Activated T-cell treated with anti-CD3 and anti-CD28 coated beads, Interleukin-2, amount 50 U/mL, for 4 hours (primary cell): Measurements from ENCODE around the gene FOXO3. TPM values are rescaled to one million over a fixed set of nuclear protein-coding genes. Genes with fewer than 3 reads are reported as not detected.

Experiments
- ATAC-seq, 2 donors: fragments of 200-7000 bp; cut with Tn5 transposase; one replicate each; pipeline ENCODE4 v1.10.0; 2021
- DNase-seq: peaks from one replicate; pipeline ENCODE4 v3.0.0-alpha.2; 2020
- H3K27me3 Mint-ChIP-seq: one replicate; pipeline ENCODE4 v1.8.0; 2021; ENCODE audit warnings: low read depth, mixed read lengths
- H3K36me3 Mint-ChIP-seq: one replicate; pipeline ENCODE4 v1.8.0; 2022; ENCODE audit warnings: mixed read lengths; ENCODE audit not compliant: insufficient read depth
- H3K4me1 Mint-ChIP-seq: one replicate; pipeline ENCODE4 v1.8.0; 2021; ENCODE audit warnings: low read depth, mixed read lengths
- H3K4me3 Mint-ChIP-seq: one replicate; pipeline ENCODE4 v1.8.0; 2021; ENCODE audit warnings: mild to moderate bottlenecking, moderate library complexity, mixed read lengths
- H3K9me3 Mint-ChIP-seq: one replicate; pipeline ENCODE4 v1.8.0; 2021; ENCODE audit warnings: mixed read lengths
- total RNA-seq, 3 donors: library from RNA; stranded (reverse); gene quantifications; one replicate each; pipeline ENCODE4 v1.2.1, GENCODE V29; 2021

FOXO3 gene
- total RNA-seq, 3 donors from 2014 or later: 8.5 to 13.0 (median 10.8) TPM

- Mint-ChIP-seq H3K27me3 (no peaks in the 10 kb centered on the region), H3K9me3 (no peaks in the 10 kb centered on the region), H3K36me3 (no peaks in the 10 kb centered on the region), H3K4me3 (no peak overlapping the region), H3K4me1 (peaks cover 59% of the 10 kb centered on the region)
- DNase-seq (no peak), ATAC-seq (no peak)
Measured at GRCh38 chr6:108591040-108591816, 30.5 kb downstream of the FOXO3 start.

- DNase-seq (peak; percentile 17), ATAC-seq (peak; percentile 70 to 90)
- Mint-ChIP-seq H3K9me3 (no peaks in the 10 kb centered on the region), H3K4me3 (no peak overlapping the region), H3K4me1 (peaks cover 58% of the 10 kb centered on the region), H3K36me3 (no peaks in the 10 kb centered on the region), H3K27me3 (no peaks in the 10 kb centered on the region)
Measured at GRCh38 chr6:108592371-108593337, 31.9 kb downstream of the FOXO3 start.

- no peaks in the 10 kb centered on the region for H3K27me3 Mint-ChIP-seq
- H3K36me3 Mint-ChIP-seq: no peaks in the 10 kb centered on the region
- DNase-seq: no peak
- no peaks in the 10 kb centered on the region for H3K9me3 Mint-ChIP-seq
- no peak overlapping the region for H3K4me3 Mint-ChIP-seq
- peaks cover 53% of the 10 kb centered on the region for H3K4me1 Mint-ChIP-seq
- no peak for ATAC-seq
Measured at GRCh38 chr6:108594151-108594550, 33.4 kb downstream of the FOXO3 start.

GRCh38 chr6:108594640-108595039, 33.9 kb downstream of the FOXO3 start:
- H3K4me1 Mint-ChIP-seq: peaks cover 48% of the 10 kb centered on the region
- no peaks in the 10 kb centered on the region for H3K9me3 Mint-ChIP-seq
- no peak overlapping the region for H3K4me3 Mint-ChIP-seq
- ATAC-seq: no peak
- H3K36me3 Mint-ChIP-seq: peaks cover 3% of the 10 kb centered on the region
- DNase-seq: no peak
- H3K27me3 Mint-ChIP-seq: no peaks in the 10 kb centered on the region

- Mint-ChIP-seq H3K36me3 (peaks cover 7% of the 10 kb centered on the region), H3K4me1 (peaks cover 38% of the 10 kb centered on the region), H3K4me3 (no peak overlapping the region), H3K27me3 (no peaks in the 10 kb centered on the region), H3K9me3 (no peaks in the 10 kb centered on the region)
- ATAC-seq (no peak), DNase-seq (no peak)
Measured at GRCh38 chr6:108596956-108597355, 36.2 kb downstream of the FOXO3 start.

- Mint-ChIP-seq H3K36me3 (peaks cover 8% of the 10 kb centered on the region), H3K4me3 (no peak overlapping the region), H3K4me1 (peaks cover 35% of the 10 kb centered on the region), H3K9me3 (no peaks in the 10 kb centered on the region), H3K27me3 (no peaks in the 10 kb centered on the region)
- no peak for DNase-seq
- ATAC-seq: no peak
Measured at GRCh38 chr6:108597572-108598304, 37.0 kb downstream of the FOXO3 start.

- DNase-seq (no peak), ATAC-seq (peak; percentile 55 to 81)
- peaks cover 32% of the 10 kb centered on the region for H3K4me1 Mint-ChIP-seq
Measured at GRCh38 chr6:108598305-108598863, 37.7 kb downstream of the FOXO3 start.

GRCh38 chr6:108604156-108604555, 43.4 kb downstream of the FOXO3 start:
- H3K36me3 Mint-ChIP-seq: peaks cover 13% of the 10 kb centered on the region
- ATAC-seq: no peak
- peaks cover 26% of the 10 kb centered on the region for H3K4me1 Mint-ChIP-seq

More at GRCh38 chr6:108598305-108598863, 37.7 kb downstream of the FOXO3 start:
- Mint-ChIP-seq H3K27me3 (no peaks in the 10 kb centered on the region), H3K9me3 (no peaks in the 10 kb centered on the region), H3K4me3 (no peak overlapping the region), H3K36me3 (peaks cover 8% of the 10 kb centered on the region)

GRCh38 chr6:108606250-108606690, 45.6 kb downstream of the FOXO3 start:
- no peaks in the 10 kb centered on the region for H3K9me3 Mint-ChIP-seq
- H3K4me1 Mint-ChIP-seq: peaks cover 34% of the 10 kb centered on the region
- H3K27me3 Mint-ChIP-seq: no peaks in the 10 kb centered on the region
- ATAC-seq: no peak
- no peak overlapping the region for H3K4me3 Mint-ChIP-seq
- peaks cover 9% of the 10 kb centered on the region for H3K36me3 Mint-ChIP-seq
- DNase-seq: no peak

More at GRCh38 chr6:108604156-108604555, 43.4 kb downstream of the FOXO3 start:
- no peak for DNase-seq
- Mint-ChIP-seq H3K4me3 (no peak overlapping the region), H3K9me3 (no peaks in the 10 kb centered on the region), H3K27me3 (no peaks in the 10 kb centered on the region)

- no peaks in the 10 kb centered on the region for H3K27me3 Mint-ChIP-seq
- no peak for DNase-seq
- H3K4me1 Mint-ChIP-seq: peaks cover 28% of the 10 kb centered on the region
- H3K4me3 Mint-ChIP-seq: no peak overlapping the region
- H3K9me3 Mint-ChIP-seq: peaks cover 6% of the 10 kb centered on the region
- peaks cover 9% of the 10 kb centered on the region for H3K36me3 Mint-ChIP-seq
- ATAC-seq: no peak
Measured at GRCh38 chr6:108608453-108609275, 47.9 kb downstream of the FOXO3 start.

- Mint-ChIP-seq H3K36me3 (peaks cover 10% of the 10 kb centered on the region), H3K9me3 (peaks cover 6% of the 10 kb centered on the region), H3K4me1 (peaks cover 28% of the 10 kb centered on the region), H3K4me3 (no peak overlapping the region), H3K27me3 (no peaks in the 10 kb centered on the region)
- no peak for ATAC-seq
- DNase-seq: no peak
Measured at GRCh38 chr6:108609276-108609769, 48.6 kb downstream of the FOXO3 start.

GRCh38 chr6:108610270-108610839, 49.6 kb downstream of the FOXO3 start:
- peaks cover 30% of the 10 kb centered on the region for H3K4me1 Mint-ChIP-seq
- no peak for DNase-seq

More at GRCh38 chr6:108610270-108610839, 49.6 kb downstream of the FOXO3 start:
- no peak for ATAC-seq
- no peak overlapping the region for H3K4me3 Mint-ChIP-seq
- peaks cover 6% of the 10 kb centered on the region for H3K9me3 Mint-ChIP-seq
- H3K36me3 Mint-ChIP-seq: peaks cover 10% of the 10 kb centered on the region
- no peaks in the 10 kb centered on the region for H3K27me3 Mint-ChIP-seq
